ENCODE measurements around the gene ADSS1. TPM values are rescaled to one million over a fixed set of nuclear protein-coding genes. Genes with fewer than 3 reads are reported as not detected.

The ADSS1 gene
- total RNA-seq, 1 experiment from 2014 or later, result 0.52 TPM

- no peak overlapping the region for H3K27ac ChIP-seq (ENCODE audit: low read depth, low read length, poor library complexity, severe bottlenecking)
- intact Hi-C loops (cut with micrococcal nuclease; ENCODE audit: unreplicated experiment), result no loop called here
- DNase-seq (ENCODE audit: low spot score), result no peak
- no peak overlapping the region for H3K4me3 ChIP-seq (ENCODE audit: low read depth, low read length, poor library complexity, severe bottlenecking)
- no TSS peak for BruUV-seq (replicated peaks)
- no peaks in the 10 kb centered on the region for H3K4me1 ChIP-seq (ENCODE audit: insufficient read depth, low read length, poor library complexity, severe bottlenecking)
- H3K36me3 ChIP-seq (ENCODE audit: insufficient read depth, low read length, poor library complexity, severe bottlenecking), result no peaks in the 10 kb centered on the region
- ChIA-PET CTCF (interaction anchor here (0.5 kb wide), 1 partner anchor 796 kb away, joined by 3 read pairs; no protein-coding TSS in a partner anchor), POLR2A (ENCODE audit: low non-redundant PET) (no interaction called here)
- H3K9me3 ChIP-seq (ENCODE audit: low read depth, low read length, poor library complexity, severe bottlenecking), result no peaks in the 10 kb centered on the region
- no peaks in the 10 kb centered on the region for H3K27me3 ChIP-seq (replicated peaks; ENCODE audit: insufficient read depth, low read depth, low read length, poor library complexity)
- TF ChIP-seq EZH2 (IDR thresholded peaks at IDR 0.05; ENCODE audit: borderline replicate concordance, low read depth, low read length, poor library complexity, severe bottlenecking), result no peak
- no peak for TF ChIP-seq CTCF (conservative IDR thresholded peaks at IDR 0.05; ENCODE audit: low read depth, low read length)
These were observed 17.2 kb downstream of the ADSS1 start for GRCh38 chr14:104741108-104741802.

GRCh38 chr14:104741803-104742251, 17.8 kb downstream of the ADSS1 start:
- no peak overlapping the region for H3K4me3 ChIP-seq (ENCODE audit: low read depth, low read length, poor library complexity, severe bottlenecking)
- CTCF ChIA-PET, result interaction anchor here (0.5 kb wide), 1 partner anchor 795 kb away, joined by 3 read pairs; no protein-coding TSS in a partner anchor
- H3K27ac ChIP-seq (ENCODE audit: low read depth, low read length, poor library complexity, severe bottlenecking), result no peak overlapping the region
- H3K9me3 ChIP-seq (ENCODE audit: low read depth, low read length, poor library complexity, severe bottlenecking), result no peaks in the 10 kb centered on the region
- H3K36me3 ChIP-seq (ENCODE audit: insufficient read depth, low read length, poor library complexity, severe bottlenecking), result no peaks in the 10 kb centered on the region
- intact Hi-C loops (cut with micrococcal nuclease; ENCODE audit: unreplicated experiment), result no loop called here
- TF ChIP-seq EZH2 (IDR thresholded peaks at IDR 0.05; ENCODE audit: borderline replicate concordance, low read depth, low read length, poor library complexity, severe bottlenecking) (no peak), CTCF (conservative IDR thresholded peaks at IDR 0.05; ENCODE audit: low read depth, low read length) (no peak)
- no TSS peak for BruUV-seq (replicated peaks)
- no peaks in the 10 kb centered on the region for H3K4me1 ChIP-seq (ENCODE audit: insufficient read depth, low read length, poor library complexity, severe bottlenecking)
- no peak for DNase-seq (ENCODE audit: low spot score)
- H3K27me3 ChIP-seq (replicated peaks; ENCODE audit: insufficient read depth, low read depth, low read length, poor library complexity), result no peaks in the 10 kb centered on the region
- POLR2A ChIA-PET (ENCODE audit: low non-redundant PET), result no interaction called here

- POLR2A ChIA-PET (ENCODE audit: low non-redundant PET), result interaction anchor here (0.6 kb wide), 1 partner anchor 734 kb away, joined by 3 read pairs; no protein-coding TSS in a partner anchor
- intact Hi-C loops (cut with micrococcal nuclease; ENCODE audit: unreplicated experiment), result no loop called here
- H3K36me3 ChIP-seq (ENCODE audit: insufficient read depth, low read length, poor library complexity, severe bottlenecking), result no peaks in the 10 kb centered on the region
- H3K9me3 ChIP-seq (ENCODE audit: low read depth, low read length, poor library complexity, severe bottlenecking), result no peaks in the 10 kb centered on the region
- CTCF ChIA-PET, result no interaction called here
- no TSS peak for BruUV-seq (replicated peaks)
- no peaks in the 10 kb centered on the region for H3K27me3 ChIP-seq (replicated peaks; ENCODE audit: insufficient read depth, low read depth, low read length, poor library complexity)
- H3K4me3 ChIP-seq (ENCODE audit: low read depth, low read length, poor library complexity, severe bottlenecking), result no peak overlapping the region
- no peak for TF ChIP-seq EZH2 (IDR thresholded peaks at IDR 0.05; ENCODE audit: borderline replicate concordance, low read depth, low read length, poor library complexity, severe bottlenecking)
- no peak for TF ChIP-seq CTCF (conservative IDR thresholded peaks at IDR 0.05; ENCODE audit: low read depth, low read length)
- no peaks in the 10 kb centered on the region for H3K4me1 ChIP-seq (ENCODE audit: insufficient read depth, low read length, poor library complexity, severe bottlenecking)
- H3K27ac ChIP-seq (ENCODE audit: low read depth, low read length, poor library complexity, severe bottlenecking), result no peak overlapping the region
- DNase-seq (ENCODE audit: low spot score), result no peak
These were observed 18.8 kb downstream of the ADSS1 start for GRCh38 chr14:104742586-104743455.
